ENCODE results near the gene USP17L29. TPM values are rescaled to one million over a fixed set of nuclear protein-coding genes. Genes with fewer than 3 reads are reported as not detected.
"Not testable (repeated sequence)": the region's sequence is repeated elsewhere in the genome, so short reads cannot be mapped to it uniquely, and the experiment has no call there.

Gene USP17L29
- total RNA-seq, 2 donors from 2014 or later: not detected

DNA sequence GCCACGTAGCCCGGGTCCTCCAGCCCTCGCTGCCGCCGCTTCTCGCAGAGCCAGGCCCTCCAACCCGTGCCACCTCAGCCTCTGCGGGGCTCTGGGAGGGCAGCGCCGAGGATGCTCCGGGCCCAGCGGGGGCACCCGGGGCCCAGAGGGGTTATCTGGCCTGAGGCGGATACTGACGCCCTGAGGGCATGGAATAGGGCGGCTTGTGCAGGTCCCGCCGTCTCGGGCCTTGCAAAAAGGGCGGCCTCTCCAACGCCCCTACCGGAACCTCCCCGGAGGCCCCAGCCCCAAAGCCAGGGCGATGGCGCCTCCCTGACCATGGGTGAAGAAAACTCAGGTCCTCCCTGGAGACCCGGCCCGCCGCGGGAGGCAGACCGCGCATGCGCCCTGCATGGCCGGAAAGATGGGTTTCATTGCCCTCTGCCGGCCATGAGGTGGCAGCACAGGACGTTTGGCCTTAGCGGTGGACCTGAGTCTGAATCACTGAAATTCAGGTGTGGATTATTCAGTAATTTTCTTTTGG, 27.6 kb downstream of the USP17L29 start:
- H3K36me3 ChIP-seq (replicated peaks in 1 of 2; ENCODE audit: insufficient read depth in 1 of 2, low read depth in 2 of 2); H3K27ac ChIP-seq; ATAC-seq; H3K4me3 ChIP-seq; H3K4me1 ChIP-seq; intact Hi-C loops (cut with DNase I); H3K27me3 ChIP-seq; H3K9me3 ChIP-seq: not testable (repeated sequence)
- TF ChIP-seq, protein P1, sequence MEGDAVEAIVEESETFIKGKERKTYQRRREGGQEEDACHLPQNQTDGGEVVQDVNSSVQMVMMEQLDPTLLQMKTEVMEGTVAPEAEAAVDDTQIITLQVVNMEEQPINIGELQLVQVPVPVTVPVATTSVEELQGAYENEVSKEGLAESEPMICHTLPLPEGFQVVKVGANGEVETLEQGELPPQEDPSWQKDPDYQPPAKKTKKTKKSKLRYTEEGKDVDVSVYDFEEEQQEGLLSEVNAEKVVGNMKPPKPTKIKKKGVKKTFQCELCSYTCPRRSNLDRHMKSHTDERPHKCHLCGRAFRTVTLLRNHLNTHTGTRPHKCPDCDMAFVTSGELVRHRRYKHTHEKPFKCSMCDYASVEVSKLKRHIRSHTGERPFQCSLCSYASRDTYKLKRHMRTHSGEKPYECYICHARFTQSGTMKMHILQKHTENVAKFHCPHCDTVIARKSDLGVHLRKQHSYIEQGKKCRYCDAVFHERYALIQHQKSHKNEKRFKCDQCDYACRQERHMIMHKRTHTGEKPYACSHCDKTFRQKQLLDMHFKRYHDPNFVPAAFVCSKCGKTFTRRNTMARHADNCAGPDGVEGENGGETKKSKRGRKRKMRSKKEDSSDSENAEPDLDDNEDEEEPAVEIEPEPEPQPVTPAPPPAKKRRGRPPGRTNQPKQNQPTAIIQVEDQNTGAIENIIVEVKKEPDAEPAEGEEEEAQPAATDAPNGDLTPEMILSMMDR (IDR thresholded peaks at IDR 0.05): peak; percentile 32 to 69 (median 55)
- WGBS, 2 donors: 45 to 56% methylated on average over 7 to 26 of the region's 36 CpGs
- peak; percentile 60 to 76 (median 72) for DNase-seq

DNA sequence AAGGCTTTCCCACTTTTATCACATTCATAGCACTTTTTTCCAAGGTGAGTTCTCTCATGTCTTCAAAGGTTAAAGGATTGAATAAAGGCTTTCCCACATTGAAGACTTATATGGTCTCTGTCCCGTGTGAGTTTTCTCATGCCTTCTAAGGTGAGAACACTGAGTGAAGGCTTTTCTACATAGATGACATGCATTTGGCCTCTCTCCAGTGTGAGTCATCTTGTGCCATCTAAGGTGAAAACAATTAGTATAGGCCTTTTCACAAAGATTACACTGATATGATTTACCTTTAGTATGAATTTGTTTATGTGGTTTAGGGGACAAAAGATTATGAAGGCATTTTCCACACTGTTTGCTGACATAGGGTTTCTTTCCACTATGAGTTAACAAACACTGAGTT, 30.7 kb downstream of the USP17L29 start:
- ATAC-seq: no peak
- no peak for DNase-seq
- intact Hi-C loops (cut with DNase I): no loop called here
- Histone ChIP-seq H3K27ac (no peak overlapping the region), H3K4me1 (no peaks in the 10 kb centered on the region), H3K4me3 (no peak overlapping the region), H3K36me3 (replicated peaks in 1 of 2; ENCODE audit: insufficient read depth in 1 of 2, low read depth in 2 of 2) (no peaks in the 10 kb centered on the region), H3K27me3 (no peaks in the 10 kb centered on the region), H3K9me3 (no peaks in the 10 kb centered on the region)
- TF ChIP-seq, protein P1 (IDR thresholded peaks at IDR 0.05): no peak
- no peak for TF ChIP-seq POLR2A (IDR thresholded peaks at IDR 0.05)
- WGBS, 2 donors: 52 to 60% methylated on average over 1 of the region's 1 CpG

DNA sequence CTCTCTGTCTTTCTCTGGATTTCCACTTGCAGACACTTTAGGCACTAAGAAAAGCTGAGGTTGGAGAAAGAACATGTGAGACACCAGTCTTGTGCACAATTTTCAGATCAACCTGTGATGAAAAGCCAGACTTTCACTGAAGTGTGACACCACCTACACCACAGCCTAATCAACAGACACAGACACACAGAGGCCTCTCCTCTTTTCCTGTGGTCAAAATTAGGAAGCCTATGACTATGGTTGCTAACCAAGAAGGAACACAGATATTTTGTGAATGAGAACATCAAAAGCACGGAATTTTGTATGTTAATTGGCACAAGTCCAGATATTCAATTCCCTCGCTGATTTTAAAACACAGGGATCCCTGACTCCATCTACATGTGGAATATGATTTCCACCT, 35.6 kb downstream of the USP17L29 start:
- H3K4me3 ChIP-seq; H3K27ac ChIP-seq; H3K27me3 ChIP-seq; H3K36me3 ChIP-seq (replicated peaks in 1 of 2; ENCODE audit: insufficient read depth in 1 of 2, low read depth in 2 of 2); DNase-seq; ATAC-seq; intact Hi-C loops (cut with DNase I); H3K4me1 ChIP-seq; H3K9me3 ChIP-seq: not testable (repeated sequence)
- 51 to 69% methylated on average over 2 of the region's 2 CpGs for WGBS, 2 donors

Other genes with a start within 250 kb of the USP17L29 start
- gene FAM90A26, start 183.2 kb upstream of the USP17L29 start, total RNA-seq: not detected
- not detected for gene USP17L10, start 143.0 kb upstream of the USP17L29 start, total RNA-seq
- not detected for gene USP17L11, start 138.2 kb upstream of the USP17L29 start, total RNA-seq
- not detected for gene USP17L12, start 133.5 kb upstream of the USP17L29 start, total RNA-seq
- gene USP17L13, start 128.7 kb upstream of the USP17L29 start, total RNA-seq: not detected
- not detected for gene USP17L15, start 119.3 kb upstream of the USP17L29 start, total RNA-seq
- gene USP17L17, start 109.8 kb upstream of the USP17L29 start, total RNA-seq: not detected
- gene USP17L18, start 105.0 kb upstream of the USP17L29 start, total RNA-seq: not detected
- gene USP17L19, start 100.3 kb upstream of the USP17L29 start, total RNA-seq: not detected
- gene USP17L20, start 95.5 kb upstream of the USP17L29 start, total RNA-seq: not detected
- not detected for gene USP17L21, start 90.8 kb upstream of the USP17L29 start, total RNA-seq
- gene USP17L22, start 86.0 kb upstream of the USP17L29 start, total RNA-seq: not detected
- gene USP17L24, start 28.5 kb upstream of the USP17L29 start, total RNA-seq: not detected
- not detected for gene USP17L25, start 23.7 kb upstream of the USP17L29 start, total RNA-seq
- not detected for gene USP17L26, start 19.0 kb upstream of the USP17L29 start, total RNA-seq
- gene USP17L5, start 14.2 kb upstream of the USP17L29 start, total RNA-seq: not detected
- gene USP17L27, start 9.5 kb upstream of the USP17L29 start, total RNA-seq: not detected
- not detected for gene USP17L28, start 4.7 kb upstream of the USP17L29 start, total RNA-seq
- not detected for gene USP17L30, start 9.5 kb downstream of the USP17L29 start, total RNA-seq
- gene DEFB131A, start 90.8 kb downstream of the USP17L29 start, total RNA-seq: not detected

Data from body of pancreas (tissue), 4 donors.